T-helper 22 cell (primary cell): ENCODE measurements around the gene ZFC3H1.

Experiments
- DNase-seq: peaks from one replicate; pipeline ENCODE4 v3.0.0-alpha.2; 2020; ENCODE audit warnings: low read depth

The ZFC3H1 gene

GRCh38 chr12:71684081-71684480, 20.4 kb upstream of the ZFC3H1 start:
- DNase-seq: no peak

GRCh38 chr12:71683633-71684032, 20.0 kb upstream of the ZFC3H1 start:
- no peak for DNase-seq

- DNase-seq: no peak
Measured at GRCh38 chr12:71682466-71682865, 18.8 kb upstream of the ZFC3H1 start.

- DNase-seq: no peak
Measured at GRCh38 chr12:71671816-71672215, 8.2 kb upstream of the ZFC3H1 start.

GRCh38 chr12:71671311-71671710, 7.7 kb upstream of the ZFC3H1 start:
- no peak for DNase-seq

- DNase-seq: no peak
Measured at GRCh38 chr12:71666259-71666658, 2.6 kb upstream of the ZFC3H1 start.

GRCh38 chr12:71665090-71665463, 1.4 kb upstream of the ZFC3H1 start:
- no peak for DNase-seq

GRCh38 chr12:71664411-71665089, 902 bp upstream of the ZFC3H1 start:
- DNase-seq: no peak

GRCh38 chr12:71662849-71663560, 643 bp downstream of the ZFC3H1 start:
- peak; percentile 67 for DNase-seq

GRCh38 chr12:71661977-71662530, 1.6 kb downstream of the ZFC3H1 start:
- DNase-seq: no peak

GRCh38 chr12:71656740-71657139, 6.9 kb downstream of the ZFC3H1 start:
- DNase-seq: no peak

GRCh38 chr12:71655907-71656306, 7.7 kb downstream of the ZFC3H1 start:
- no peak for DNase-seq

- no peak for DNase-seq
Measured at GRCh38 chr12:71655495-71655894, 8.2 kb downstream of the ZFC3H1 start.

- no peak for DNase-seq
Measured at GRCh38 chr12:71654200-71654599, 9.4 kb downstream of the ZFC3H1 start.

- no peak for DNase-seq
Measured at GRCh38 chr12:71653137-71653536, 10.5 kb downstream of the ZFC3H1 start.

- DNase-seq: no peak
Measured at GRCh38 chr12:71652656-71653055, 11.0 kb downstream of the ZFC3H1 start.

GRCh38 chr12:71649401-71649800, 14.2 kb downstream of the ZFC3H1 start:
- DNase-seq: no peak

- DNase-seq: no peak
Measured at GRCh38 chr12:71648537-71648936, 15.1 kb downstream of the ZFC3H1 start.

- no peak for DNase-seq
Measured at GRCh38 chr12:71646512-71646911, 17.1 kb downstream of the ZFC3H1 start.

GRCh38 chr12:71645268-71645667, 18.4 kb downstream of the ZFC3H1 start:
- DNase-seq: no peak

- no peak for DNase-seq
Measured at GRCh38 chr12:71642264-71642663, 21.4 kb downstream of the ZFC3H1 start.

- no peak for DNase-seq
Measured at GRCh38 chr12:71641390-71641789, 22.3 kb downstream of the ZFC3H1 start.

- DNase-seq: no peak
Measured at GRCh38 chr12:71640316-71640715, 23.3 kb downstream of the ZFC3H1 start.

GRCh38 chr12:71639341-71639760, 24.3 kb downstream of the ZFC3H1 start:
- no peak for DNase-seq
